GM12878 (cell line): ENCODE data around the gene CRYL1. TPM values are rescaled to one million over a fixed set of nuclear protein-coding genes. Genes with fewer than 3 reads are reported as not detected.

Source experiments
- BCL11A ChIP-seq: IDR thresholded peaks from 2 replicates; pipeline ENCODE4 v1.6.1; 2011; ENCODE audit warnings: low read depth, low read length
- CREM ChIP-seq: IDR thresholded peaks from 2 replicates; pipeline ENCODE4 v1.6.1; 2014; ENCODE audit warnings: antibody characterized with exemption, low read depth
- EGR1 ChIP-seq, 2 experiments: IDR thresholded peaks; 1 replicate in 1 of 2; 2 replicates in 1 of 2; pipeline ENCODE4 v1.6.1; 2011 to 2012; ENCODE audit warnings: low read depth in 2 of 2, low read length in 2 of 2, borderline replicate concordance in 1 of 2, mild to moderate bottlenecking in 1 of 2, moderate library complexity in 1 of 2
- JUND ChIP-seq: IDR thresholded peaks from 2 replicates; pipeline ENCODE4 v1.6.1; 2012; ENCODE audit warnings: low read depth, mild to moderate bottlenecking, low read length, improper control_type of control experiment, moderate library complexity
- PAX8 ChIP-seq: fragments of 450-650 bp; IDR thresholded peaks from 2 replicates; pipeline ENCODE4 v1.6.1; 2017; ENCODE audit warnings: mild to moderate bottlenecking, moderate library complexity
- RAD21 ChIP-seq: IDR thresholded peaks from 2 replicates; pipeline ENCODE4 v1.6.1; 2011; ENCODE audit warnings: mild to moderate bottlenecking, low read depth, low read length, moderate library complexity; ENCODE audit not compliant: insufficient read depth
- RFX5 ChIP-seq: IDR thresholded peaks from 2 replicates; pipeline ENCODE4 v1.6.1; 2011; ENCODE audit warnings: low read depth, low read length, improper control_type of control experiment
- SIN3A ChIP-seq: IDR thresholded peaks from 2 replicates; pipeline ENCODE4 v1.6.1; 2012; ENCODE audit warnings: low read depth, low read length, improper control_type of control experiment
- SMAD1 ChIP-seq: fragments of 450-650 bp; IDR thresholded peaks from 2 replicates; pipeline ENCODE4 v1.6.1; 2018; ENCODE audit warnings: mild to moderate bottlenecking, low read depth; ENCODE audit not compliant: partially characterized antibody
- SREBF1 ChIP-seq: IDR thresholded peaks from 2 replicates; pipeline ENCODE4 v1.6.1; 2012; ENCODE audit warnings: mild to moderate bottlenecking, low read length
- STAT1 ChIP-seq: fragments of 450-650 bp; conservative IDR thresholded peaks from 2 replicates; pipeline ENCODE4 v1.6.1; 2014; ENCODE audit warnings: antibody characterized with exemption, mild to moderate bottlenecking
- WRNIP1 ChIP-seq: IDR thresholded peaks from 2 replicates; pipeline ENCODE4 v1.6.1; 2011; ENCODE audit warnings: low read depth, low read length, improper control_type of control experiment, borderline replicate concordance
- YY1 ChIP-seq: IDR thresholded peaks from 2 replicates; pipeline ENCODE4 v1.6.1; 2011; ENCODE audit warnings: low read depth, mild to moderate bottlenecking, low read length
- ZNF24 ChIP-seq: fragments of 450-650 bp; IDR thresholded peaks from 2 replicates; pipeline ENCODE4 v1.6.1; 2017; ENCODE audit warnings: antibody characterized with exemption, mild to moderate bottlenecking
- ZNF622 ChIP-seq: fragments of 450-650 bp; IDR thresholded peaks from 2 replicates; pipeline ENCODE4 v1.6.1; 2017; ENCODE audit warnings: mild to moderate bottlenecking, inconsistent platforms
- ZZZ3 ChIP-seq: IDR thresholded peaks from 2 replicates; pipeline ENCODE4 v1.6.1; 2011; ENCODE audit warnings: low read depth; ENCODE audit not compliant: control insufficient read depth, insufficient read length
- polyA plus RNA-seq, 11 experiments: library from polyadenylated mRNA; depleted of rRNA in 4 of 11; unstranded in 6 of 11; stranded (reverse) in 5 of 11; fragments of >200 nt; fragmentation: Nextera tagmentation in 4 of 11; fragmentation: Illumina TruSeq in 1 of 11; extraction: Ambion mirVana in 4 of 11; extraction: Trizol in 1 of 11; gene quantifications; 1 replicate in 1 of 11; 2 replicates in 10 of 11; pipeline versions ENCODE4 v1.2.1 to v1.2.3, GENCODE V29; 2011 to 2016; ENCODE audit warnings: inconsistent platforms in 2 of 11, missing spikeins in 2 of 11, low read depth in 1 of 11
- total RNA-seq, 4 experiments: library from RNA; depleted of rRNA in 3 of 4; stranded (reverse); fragments of >200 nt in 3 of 4; fragmentation: Illumina TruSeq in 1 of 4; extraction: Trizol in 1 of 4; gene quantifications; 2 replicates each; pipeline versions ENCODE4 v1.2.1 to v1.2.3, GENCODE V29; 2013 to 2021
- TF ChIP-seq, protein P1 (sequence below): fragments of 450-650 bp; formaldehyde crosslinking; IDR thresholded peaks from 2 replicates; pipeline ENCODE4 v1.5.0; 2022; ENCODE audit warnings: mild to moderate bottlenecking, missing genetic modification characterization
- TF ChIP-seq, protein P2 (sequence below): fragments of 450-650 bp; IDR thresholded peaks from 2 replicates; pipeline ENCODE4 v1.6.1; 2018; ENCODE audit warnings: mild to moderate bottlenecking, low read depth, moderate library complexity; ENCODE audit not compliant: partially characterized antibody
- TF ChIP-seq, protein P3 (sequence below): IDR thresholded peaks from 2 replicates; pipeline ENCODE4 v1.6.1; 2012; ENCODE audit warnings: low read depth, low read length, improper control_type of control experiment
- TF ChIP-seq, protein P4 (sequence below): IDR thresholded peaks from 2 replicates; pipeline ENCODE4 v1.6.1; 2012; ENCODE audit warnings: low read depth, low read length, improper control_type of control experiment
- TF ChIP-seq, protein P5 (sequence below): fragments of 450-650 bp; IDR thresholded peaks from 2 replicates; pipeline ENCODE4 v1.6.1; 2016; ENCODE audit warnings: mild to moderate bottlenecking

Gene CRYL1
- total and polyA plus RNA-seq, 10 of the 15 experiments (the other 5 are each of a cell fraction or from before 2014, with no cell fraction given): 5.5 to 36.7 (median 12.2) TPM

DNA sequence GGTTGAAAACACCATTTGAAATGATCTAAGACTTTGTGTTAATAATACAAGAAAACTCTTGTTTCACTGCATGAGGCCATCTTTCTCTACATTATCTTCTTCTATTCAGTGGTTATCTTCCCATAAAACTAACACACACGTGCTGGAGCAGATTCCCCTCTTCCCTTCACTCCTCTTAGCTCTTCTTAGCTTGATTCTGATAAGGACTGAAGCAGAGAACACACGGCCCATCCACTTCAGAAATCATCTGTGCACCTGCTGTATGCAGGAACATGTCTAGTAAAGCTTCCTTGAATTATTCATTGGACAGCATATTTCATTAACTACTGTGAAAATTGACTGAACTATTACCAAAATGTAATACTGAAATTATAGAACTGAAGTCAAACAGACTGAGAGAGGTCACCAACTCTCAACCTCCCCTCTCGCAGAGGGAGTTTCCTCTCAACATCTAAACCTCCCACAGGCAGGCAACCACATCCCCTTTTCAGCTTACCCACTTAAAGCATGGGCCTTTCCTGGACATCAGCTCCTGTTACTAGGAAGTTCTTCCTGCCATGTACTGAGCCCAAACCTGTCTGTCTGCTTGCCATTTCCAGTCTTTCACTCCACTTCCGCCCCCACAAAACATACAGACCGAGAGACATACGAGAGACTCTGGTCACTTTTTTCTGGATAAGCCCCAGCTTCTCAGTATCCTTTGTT lies 113.9 kb downstream of the CRYL1 start (continued):
- TF ChIP-seq, protein P1, sequence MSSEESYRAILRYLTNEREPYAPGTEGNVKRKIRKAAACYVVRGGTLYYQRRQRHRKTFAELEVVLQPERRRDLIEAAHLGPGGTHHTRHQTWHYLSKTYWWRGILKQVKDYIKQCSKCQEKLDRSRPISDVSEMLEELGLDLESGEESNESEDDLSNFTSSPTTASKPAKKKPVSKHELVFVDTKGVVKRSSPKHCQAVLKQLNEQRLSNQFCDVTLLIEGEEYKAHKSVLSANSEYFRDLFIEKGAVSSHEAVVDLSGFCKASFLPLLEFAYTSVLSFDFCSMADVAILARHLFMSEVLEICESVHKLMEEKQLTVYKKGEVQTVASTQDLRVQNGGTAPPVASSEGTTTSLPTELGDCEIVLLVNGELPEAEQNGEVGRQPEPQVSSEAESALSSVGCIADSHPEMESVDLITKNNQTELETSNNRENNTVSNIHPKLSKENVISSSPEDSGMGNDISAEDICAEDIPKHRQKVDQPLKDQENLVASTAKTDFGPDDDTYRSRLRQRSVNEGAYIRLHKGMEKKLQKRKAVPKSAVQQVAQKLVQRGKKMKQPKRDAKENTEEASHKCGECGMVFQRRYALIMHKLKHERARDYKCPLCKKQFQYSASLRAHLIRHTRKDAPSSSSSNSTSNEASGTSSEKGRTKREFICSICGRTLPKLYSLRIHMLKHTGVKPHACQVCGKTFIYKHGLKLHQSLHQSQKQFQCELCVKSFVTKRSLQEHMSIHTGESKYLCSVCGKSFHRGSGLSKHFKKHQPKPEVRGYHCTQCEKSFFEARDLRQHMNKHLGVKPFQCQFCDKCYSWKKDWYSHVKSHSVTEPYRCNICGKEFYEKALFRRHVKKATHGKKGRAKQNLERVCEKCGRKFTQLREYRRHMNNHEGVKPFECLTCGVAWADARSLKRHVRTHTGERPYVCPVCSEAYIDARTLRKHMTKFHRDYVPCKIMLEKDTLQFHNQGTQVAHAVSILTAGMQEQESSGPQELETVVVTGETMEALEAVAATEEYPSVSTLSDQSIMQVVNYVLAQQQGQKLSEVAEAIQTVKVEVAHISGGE (CRISPR knock-in tag): no peak
- TF ChIP-seq SREBF1: no peak
- TF ChIP-seq JUND: no peak
- no peak for TF ChIP-seq PAX8
- TF ChIP-seq SIN3A: no peak
- no peak for TF ChIP-seq SMAD1
- TF ChIP-seq WRNIP1: no peak
- TF ChIP-seq, protein P2, sequence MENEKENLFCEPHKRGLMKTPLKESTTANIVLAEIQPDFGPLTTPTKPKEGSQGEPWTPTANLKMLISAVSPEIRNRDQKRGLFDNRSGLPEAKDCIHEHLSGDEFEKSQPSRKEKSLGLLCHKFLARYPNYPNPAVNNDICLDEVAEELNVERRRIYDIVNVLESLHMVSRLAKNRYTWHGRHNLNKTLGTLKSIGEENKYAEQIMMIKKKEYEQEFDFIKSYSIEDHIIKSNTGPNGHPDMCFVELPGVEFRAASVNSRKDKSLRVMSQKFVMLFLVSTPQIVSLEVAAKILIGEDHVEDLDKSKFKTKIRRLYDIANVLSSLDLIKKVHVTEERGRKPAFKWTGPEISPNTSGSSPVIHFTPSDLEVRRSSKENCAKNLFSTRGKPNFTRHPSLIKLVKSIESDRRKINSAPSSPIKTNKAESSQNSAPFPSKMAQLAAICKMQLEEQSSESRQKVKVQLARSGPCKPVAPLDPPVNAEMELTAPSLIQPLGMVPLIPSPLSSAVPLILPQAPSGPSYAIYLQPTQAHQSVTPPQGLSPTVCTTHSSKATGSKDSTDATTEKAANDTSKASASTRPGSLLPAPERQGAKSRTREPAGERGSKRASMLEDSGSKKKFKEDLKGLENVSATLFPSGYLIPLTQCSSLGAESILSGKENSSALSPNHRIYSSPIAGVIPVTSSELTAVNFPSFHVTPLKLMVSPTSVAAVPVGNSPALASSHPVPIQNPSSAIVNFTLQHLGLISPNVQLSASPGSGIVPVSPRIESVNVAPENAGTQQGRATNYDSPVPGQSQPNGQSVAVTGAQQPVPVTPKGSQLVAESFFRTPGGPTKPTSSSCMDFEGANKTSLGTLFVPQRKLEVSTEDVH: no peak
- no peak for TF ChIP-seq RFX5
- TF ChIP-seq ZNF24: no peak
- no peak for TF ChIP-seq YY1
- no peak for TF ChIP-seq ZZZ3
- TF ChIP-seq, protein P3, sequence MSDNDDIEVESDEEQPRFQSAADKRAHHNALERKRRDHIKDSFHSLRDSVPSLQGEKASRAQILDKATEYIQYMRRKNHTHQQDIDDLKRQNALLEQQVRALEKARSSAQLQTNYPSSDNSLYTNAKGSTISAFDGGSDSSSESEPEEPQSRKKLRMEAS: no peak
- TF ChIP-seq ZNF622: no peak
- TF ChIP-seq, protein P4, sequence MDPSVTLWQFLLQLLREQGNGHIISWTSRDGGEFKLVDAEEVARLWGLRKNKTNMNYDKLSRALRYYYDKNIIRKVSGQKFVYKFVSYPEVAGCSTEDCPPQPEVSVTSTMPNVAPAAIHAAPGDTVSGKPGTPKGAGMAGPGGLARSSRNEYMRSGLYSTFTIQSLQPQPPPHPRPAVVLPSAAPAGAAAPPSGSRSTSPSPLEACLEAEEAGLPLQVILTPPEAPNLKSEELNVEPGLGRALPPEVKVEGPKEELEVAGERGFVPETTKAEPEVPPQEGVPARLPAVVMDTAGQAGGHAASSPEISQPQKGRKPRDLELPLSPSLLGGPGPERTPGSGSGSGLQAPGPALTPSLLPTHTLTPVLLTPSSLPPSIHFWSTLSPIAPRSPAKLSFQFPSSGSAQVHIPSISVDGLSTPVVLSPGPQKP: no peak
- TF ChIP-seq BCL11A: peak; percentile 87
- no peak for TF ChIP-seq RAD21
- no peak for TF ChIP-seq STAT1
- peak; percentile 67; the same call in 1 of the 2 replicates for TF ChIP-seq CREM
- TF ChIP-seq, protein P5, sequence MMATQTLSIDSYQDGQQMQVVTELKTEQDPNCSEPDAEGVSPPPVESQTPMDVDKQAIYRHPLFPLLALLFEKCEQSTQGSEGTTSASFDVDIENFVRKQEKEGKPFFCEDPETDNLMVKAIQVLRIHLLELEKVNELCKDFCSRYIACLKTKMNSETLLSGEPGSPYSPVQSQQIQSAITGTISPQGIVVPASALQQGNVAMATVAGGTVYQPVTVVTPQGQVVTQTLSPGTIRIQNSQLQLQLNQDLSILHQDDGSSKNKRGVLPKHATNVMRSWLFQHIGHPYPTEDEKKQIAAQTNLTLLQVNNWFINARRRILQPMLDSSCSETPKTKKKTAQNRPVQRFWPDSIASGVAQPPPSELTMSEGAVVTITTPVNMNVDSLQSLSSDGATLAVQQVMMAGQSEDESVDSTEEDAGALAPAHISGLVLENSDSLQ: no peak
- 0 out of 3 replicates have a peak, but pooled peaks of 1 of the 2 experiments have one; percentile 53 for TF ChIP-seq EGR1 (IDR thresholded peaks at IDR 0.05; ENCODE audit: borderline replicate concordance in 1 of 2, low read depth in 2 of 2, low read length in 2 of 2)
